Measurements from ENCODE around the gene TMEM107.

TMEM107 gene

DNA sequence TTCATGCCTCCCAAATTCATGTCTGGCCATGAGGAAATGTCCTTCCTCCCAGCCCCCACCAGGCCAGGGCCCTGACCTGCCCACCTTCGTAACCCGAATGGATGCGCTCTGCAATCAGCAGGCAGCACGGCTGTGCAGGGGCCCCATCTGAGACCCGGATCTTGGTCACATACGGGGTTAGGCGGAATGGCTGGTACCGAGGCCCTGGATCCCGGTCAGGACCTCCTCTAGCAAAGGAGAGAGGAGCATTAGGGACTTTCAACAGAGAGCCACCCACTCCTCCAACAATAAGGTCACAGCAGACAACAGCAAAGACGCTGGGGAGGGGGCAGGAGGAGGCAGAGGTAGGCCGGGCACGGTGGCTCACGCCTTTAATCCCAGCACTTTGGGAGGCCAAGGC, 27.6 kb downstream of the TMEM107 start:
- POLR2A ChIA-PET (ENCODE audit: low non-redundant PET) = no interaction called here
- TF ChIP-seq, protein P1, sequence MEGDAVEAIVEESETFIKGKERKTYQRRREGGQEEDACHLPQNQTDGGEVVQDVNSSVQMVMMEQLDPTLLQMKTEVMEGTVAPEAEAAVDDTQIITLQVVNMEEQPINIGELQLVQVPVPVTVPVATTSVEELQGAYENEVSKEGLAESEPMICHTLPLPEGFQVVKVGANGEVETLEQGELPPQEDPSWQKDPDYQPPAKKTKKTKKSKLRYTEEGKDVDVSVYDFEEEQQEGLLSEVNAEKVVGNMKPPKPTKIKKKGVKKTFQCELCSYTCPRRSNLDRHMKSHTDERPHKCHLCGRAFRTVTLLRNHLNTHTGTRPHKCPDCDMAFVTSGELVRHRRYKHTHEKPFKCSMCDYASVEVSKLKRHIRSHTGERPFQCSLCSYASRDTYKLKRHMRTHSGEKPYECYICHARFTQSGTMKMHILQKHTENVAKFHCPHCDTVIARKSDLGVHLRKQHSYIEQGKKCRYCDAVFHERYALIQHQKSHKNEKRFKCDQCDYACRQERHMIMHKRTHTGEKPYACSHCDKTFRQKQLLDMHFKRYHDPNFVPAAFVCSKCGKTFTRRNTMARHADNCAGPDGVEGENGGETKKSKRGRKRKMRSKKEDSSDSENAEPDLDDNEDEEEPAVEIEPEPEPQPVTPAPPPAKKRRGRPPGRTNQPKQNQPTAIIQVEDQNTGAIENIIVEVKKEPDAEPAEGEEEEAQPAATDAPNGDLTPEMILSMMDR (conservative IDR thresholded peaks at IDR 0.05; ENCODE audit: low read depth) = no peak
- CTCF ChIA-PET = interaction anchor here (0.6 kb wide), 1 partner anchor 10 kb away, joined by 5 read pairs; no protein-coding TSS in a partner anchor
- H3K27ac ChIP-seq = peak overlapping the region; percentile 98
- DNase-seq (ENCODE audit: low spot score) = no peak

DNA sequence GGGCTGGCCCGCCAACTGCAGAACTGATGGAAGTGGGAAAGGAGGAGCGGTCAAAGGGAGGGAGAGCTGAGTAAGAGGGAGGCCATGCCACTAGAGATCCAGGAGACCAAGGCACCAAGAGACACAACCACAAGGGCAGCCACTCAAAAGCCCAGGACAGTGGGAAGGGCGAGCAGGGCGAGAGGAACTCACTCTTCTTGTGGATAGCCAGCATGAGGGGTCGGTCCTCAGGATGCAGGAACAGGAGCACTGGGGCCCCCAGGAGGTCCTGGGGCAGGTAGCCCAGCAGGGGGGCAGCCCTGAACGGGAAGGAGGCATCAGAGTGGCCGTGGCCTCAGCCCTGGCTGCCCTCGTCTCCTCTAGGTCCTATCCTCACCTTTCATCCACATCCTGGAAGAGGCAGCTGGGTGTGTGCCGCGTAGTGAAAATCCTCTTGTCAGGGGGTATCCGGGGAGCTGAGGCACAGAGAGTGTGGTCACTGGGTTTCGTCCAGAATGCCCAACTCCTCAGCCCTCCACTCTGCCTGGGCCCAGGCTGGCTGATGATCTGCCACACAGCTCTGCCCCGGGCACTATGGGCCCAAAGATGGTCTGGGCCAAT, 28.3 kb downstream of the TMEM107 start:
- POLR2A ChIA-PET (ENCODE audit: low non-redundant PET) = no interaction called here
- DNase-seq (ENCODE audit: low spot score) = no peak
- peak overlapping the region; percentile 98 for H3K27ac ChIP-seq
- TF ChIP-seq, protein P1 (conservative IDR thresholded peaks at IDR 0.05; ENCODE audit: low read depth) = no peak
- CTCF ChIA-PET = interaction anchor here (0.6 kb wide), 1 partner anchor 9 kb away, joined by 5 read pairs; no protein-coding TSS in a partner anchor

DNA sequence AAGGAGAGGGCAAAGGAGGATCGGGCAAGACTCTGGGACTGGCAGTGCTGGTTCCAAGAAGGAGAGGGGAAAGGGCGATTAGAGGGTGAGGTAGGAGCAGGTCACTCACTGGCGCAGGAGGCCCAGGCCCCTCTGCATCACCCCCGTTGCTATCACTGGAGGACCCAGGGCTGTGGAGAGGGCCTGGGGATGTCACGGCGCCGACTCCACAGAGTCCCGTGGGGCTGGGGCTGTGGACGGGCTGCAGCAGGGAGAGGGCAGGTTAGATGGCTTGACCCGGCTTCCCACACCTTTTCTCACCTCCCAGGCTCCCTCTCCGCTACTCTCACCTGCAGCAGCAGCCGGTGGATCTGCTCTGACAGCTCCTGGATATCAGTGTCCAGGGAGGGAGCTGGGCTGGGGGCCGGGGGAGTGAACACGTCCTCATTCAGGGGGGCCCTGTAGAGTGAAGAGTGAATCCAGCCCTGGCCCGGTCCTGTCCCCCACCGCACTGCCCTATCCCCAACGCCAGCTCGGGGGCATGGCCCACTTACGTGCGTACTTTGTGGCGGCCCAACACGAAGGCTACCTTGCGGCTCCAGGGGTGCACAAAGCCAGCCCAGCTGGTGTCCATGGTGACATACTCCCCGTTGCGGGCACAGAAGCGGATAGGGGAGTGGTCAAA, 28.9 kb downstream of the TMEM107 start:
- no peak for DNase-seq (ENCODE audit: low spot score)
- ChIA-PET POLR2A (ENCODE audit: low non-redundant PET) (no interaction called here), CTCF (no interaction called here)
- H3K27ac ChIP-seq = peak overlapping the region; percentile 98
- TF ChIP-seq, protein P1 (conservative IDR thresholded peaks at IDR 0.05; ENCODE audit: low read depth) = no peak

DNA sequence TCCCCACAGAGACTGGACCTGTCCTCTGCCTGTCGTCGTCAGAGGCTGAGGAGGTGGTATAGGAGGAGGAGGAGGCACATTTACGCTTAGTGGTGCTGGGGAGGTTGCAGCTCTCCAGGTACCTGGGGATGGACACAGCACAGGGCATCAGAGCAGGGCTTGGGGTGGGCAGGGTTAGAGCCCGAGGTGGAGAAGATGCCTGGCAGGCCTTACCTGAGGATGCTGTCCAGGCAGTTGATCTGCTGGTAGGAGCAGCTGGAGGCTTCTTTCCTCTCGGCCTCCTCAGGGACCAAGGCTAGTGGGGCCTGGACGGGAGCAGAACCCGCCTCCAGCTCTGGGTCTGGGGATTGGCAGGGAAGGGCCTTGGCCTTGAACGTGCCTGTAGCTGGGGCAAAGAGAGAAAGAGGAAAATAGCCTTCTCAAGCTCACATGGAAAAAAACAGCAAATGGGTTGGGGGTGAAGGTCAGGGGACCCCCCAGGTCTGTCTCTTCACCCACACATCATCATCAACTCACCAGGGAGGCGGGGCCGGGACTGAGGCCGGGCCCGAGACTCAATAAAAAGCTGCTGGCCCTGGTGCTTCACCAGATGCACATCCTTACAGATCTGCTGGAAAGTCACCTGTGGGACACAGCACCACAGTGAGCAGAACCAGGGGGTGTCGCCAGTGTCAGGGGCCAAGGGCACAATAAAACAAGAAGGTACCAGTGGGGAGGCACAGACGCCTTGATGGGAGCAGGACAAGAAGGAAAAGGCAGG, 29.6 kb downstream of the TMEM107 start:
- POLR2A ChIA-PET (ENCODE audit: low non-redundant PET) = no interaction called here
- TF ChIP-seq, protein P1 (conservative IDR thresholded peaks at IDR 0.05; ENCODE audit: low read depth) = no peak
- H3K27ac ChIP-seq = peak overlapping the region; percentile 98
- CTCF ChIA-PET = no interaction called here
- no peak for DNase-seq (ENCODE audit: low spot score)

DNA sequence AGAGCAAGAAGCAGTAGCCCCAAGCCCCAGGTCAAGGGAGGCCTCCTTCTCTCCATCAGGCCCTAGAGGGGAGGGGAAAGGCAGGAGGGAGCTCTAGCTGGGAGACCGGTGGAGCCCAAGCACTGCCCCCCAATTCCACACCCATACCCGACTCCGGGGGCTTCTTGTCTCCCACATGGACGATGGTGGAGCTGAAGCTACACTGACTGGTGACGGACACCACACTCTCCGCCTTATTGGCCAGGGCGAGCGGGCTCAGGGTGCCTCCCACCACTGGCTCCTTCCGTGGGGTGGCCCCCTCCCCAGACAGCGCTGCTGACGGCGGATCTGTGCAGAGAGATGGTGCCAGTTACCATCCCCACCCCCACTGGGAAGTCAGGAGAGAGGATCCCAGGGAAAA, 30.4 kb downstream of the TMEM107 start:
- ChIA-PET POLR2A (ENCODE audit: low non-redundant PET) (no interaction called here), CTCF (no interaction called here)
- DNase-seq (ENCODE audit: low spot score) = no peak
- H3K27ac ChIP-seq = peak overlapping the region; percentile 98
- TF ChIP-seq, protein P1 (conservative IDR thresholded peaks at IDR 0.05; ENCODE audit: low read depth) = no peak

DNA sequence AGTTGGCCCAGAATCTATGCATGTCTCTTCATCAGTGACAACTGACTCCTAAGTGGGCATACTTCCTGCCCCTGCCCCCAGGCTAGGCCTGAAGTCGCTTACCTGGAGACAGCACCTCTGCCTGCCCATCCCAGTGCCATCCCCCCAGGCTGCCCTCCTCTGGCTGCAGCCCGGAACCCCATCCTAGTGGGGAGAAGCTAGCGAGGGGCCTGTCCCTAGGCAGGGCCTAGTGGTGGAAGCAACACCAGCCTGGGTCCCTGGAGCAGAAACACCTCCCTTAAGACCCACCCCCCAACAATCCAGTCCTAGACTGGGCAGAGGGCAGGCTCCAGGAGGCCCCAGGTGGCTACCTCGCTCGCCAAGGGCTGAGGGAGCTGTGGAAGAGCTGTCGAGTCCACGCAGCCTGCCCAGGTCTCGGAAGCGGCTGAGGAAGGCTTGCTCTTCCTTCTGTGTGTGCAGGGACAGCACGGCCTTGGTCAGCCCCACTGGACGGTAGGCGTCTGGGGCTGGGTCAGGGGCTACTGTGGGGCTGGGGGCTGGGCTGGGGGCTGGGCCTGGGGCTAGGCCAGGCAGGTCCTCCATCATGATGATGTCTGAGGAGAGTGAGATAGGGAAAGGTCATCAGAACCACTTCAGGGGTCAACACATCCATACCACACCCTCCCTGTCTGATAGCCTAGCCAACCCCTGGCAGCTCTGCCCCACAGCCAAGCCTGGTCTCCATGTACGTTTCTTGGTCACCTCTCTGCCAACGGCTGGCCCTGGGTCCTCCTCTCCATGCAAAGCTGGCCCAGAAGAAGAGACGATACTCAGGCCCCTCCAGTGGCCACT, 31.6 kb downstream of the TMEM107 start:
- CTCF ChIA-PET = interaction anchor here (0.6 kb wide), 1 partner anchor 98 kb away, joined by 3 read pairs; no protein-coding TSS in a partner anchor
- POLR2A ChIA-PET (ENCODE audit: low non-redundant PET) = interaction anchor here (0.9 kb wide), 1 partner anchor 65 kb away, joined by 4 read pairs; the partner anchor contains the start of gene AURKB
- H3K27ac ChIP-seq = peak overlapping the region; percentile 98
- TF ChIP-seq, protein P1 (conservative IDR thresholded peaks at IDR 0.05; ENCODE audit: low read depth) = no peak
- no peak for DNase-seq (ENCODE audit: low spot score)

Data from RWPE1 (cell line).